Mesendoderm (in vitro differentiated cells): ENCODE results near the gene ACOXL.
A peak's percentile ranks its signal among the peaks of the same experiment; 100 is the strongest.

Experiments
- DNase-seq: peaks from one replicate; pipeline ENCODE4 v3.0.0; 2013
- H2AK5ac ChIP-seq: 2 replicates; pipeline ENCODE4 v1.6.1; 2013; ENCODE audit warnings: low read length, inconsistent platforms
- H2BK120ac ChIP-seq: 2 replicates; pipeline ENCODE4 v1.6.1; 2013; ENCODE audit warnings: low read depth, mild to moderate bottlenecking, low read length, moderate library complexity, mixed read lengths
- H2BK15ac ChIP-seq: replicated peaks from 2 replicates; pipeline ENCODE4 v1.6.1; 2013; ENCODE audit warnings: low read depth, mild to moderate bottlenecking, moderate library complexity
- H2BK5ac ChIP-seq: 2 replicates; pipeline ENCODE4 v1.6.1; 2013; ENCODE audit warnings: low read length, inconsistent platforms
- H3K18ac ChIP-seq: 2 replicates; pipeline ENCODE4 v1.6.1; 2013; ENCODE audit warnings: mild to moderate bottlenecking, low read length, mixed read lengths
- H3K23ac ChIP-seq: one replicate; pipeline ENCODE4 v1.6.1; 2013; ENCODE audit warnings: low read length
- H3K27ac ChIP-seq: 2 replicates; pipeline ENCODE4 v1.5.1; 2013; ENCODE audit warnings: low read depth, mild to moderate bottlenecking, inconsistent platforms, low read length, moderate library complexity
- H3K27me3 ChIP-seq: 2 replicates; pipeline ENCODE4 v1.6.1; 2013; ENCODE audit warnings: low read length, control low read depth, mild to moderate bottlenecking, inconsistent platforms; ENCODE audit not compliant: insufficient read depth, poor library complexity
- H3K36me3 ChIP-seq: 2 replicates; pipeline ENCODE4 v1.6.1; 2013; ENCODE audit warnings: low read length, inconsistent platforms; ENCODE audit not compliant: control insufficient read depth, insufficient read depth
- H3K4ac ChIP-seq: one replicate; pipeline ENCODE4 v1.6.1; 2013; ENCODE audit warnings: low read depth, mild to moderate bottlenecking, low read length, moderate library complexity
- H3K4me1 ChIP-seq: 2 replicates; pipeline ENCODE4 v1.6.1; 2013; ENCODE audit warnings: low read depth, low read length, inconsistent platforms; ENCODE audit not compliant: control insufficient read depth
- H3K4me2 ChIP-seq: 2 replicates; pipeline ENCODE4 v1.6.1; 2013; ENCODE audit warnings: low read length
- H3K4me3 ChIP-seq: 2 replicates; pipeline ENCODE4 v1.5.1; 2013; ENCODE audit warnings: mild to moderate bottlenecking, low read length
- H3K56ac ChIP-seq: one replicate; pipeline ENCODE4 v1.6.1; 2013; ENCODE audit warnings: low read length
- H3K79me1 ChIP-seq: 2 replicates; pipeline ENCODE4 v1.6.1; 2013; ENCODE audit warnings: low read length, inconsistent platforms
- H3K79me2 ChIP-seq: 2 replicates; pipeline ENCODE4 v1.6.1; 2013; ENCODE audit warnings: mild to moderate bottlenecking, low read length; ENCODE audit not compliant: control insufficient read depth, insufficient read depth
- H3K9ac ChIP-seq: 2 replicates; pipeline ENCODE4 v1.6.1; 2013; ENCODE audit warnings: low read length, inconsistent platforms
- H4K5ac ChIP-seq: one replicate; pipeline ENCODE4 v1.6.1; 2013; ENCODE audit warnings: low read length
- H4K8ac ChIP-seq: one replicate; pipeline ENCODE4 v1.6.1; 2013; ENCODE audit warnings: low read depth, mild to moderate bottlenecking, control low read depth, low read length, moderate library complexity
- WGBS: extraction: QIAGEN DNeasy Blood & Tissue Kit; methylation state at CpG from one replicate; pipeline ENCODE4 v1.1.7; 2013; ENCODE audit warnings: low lambda C conversion rate, missing lambda C conversion rate; ENCODE audit not compliant: insufficient coverage; ENCODE audit errors: extremely low coverage; 5-methylcytosine and 5-hydroxymethylcytosine counted together

The ACOXL gene

GRCh38 chr2:110725859-110726258, 6.5 kb upstream of the ACOXL start:
- no peaks in the 10 kb centered on the region for H3K27me3 ChIP-seq
- DNase-seq: no peak
- no peak overlapping the region for H3K4me3 ChIP-seq
- H4K8ac ChIP-seq: no peak overlapping the region
- H3K23ac ChIP-seq: no peak overlapping the region
- H4K5ac ChIP-seq: no peak overlapping the region
- H2BK120ac ChIP-seq: no peak overlapping the region
- H3K27ac ChIP-seq: no peak overlapping the region
- H3K4ac ChIP-seq: no peak overlapping the region
- no peak overlapping the region for H3K18ac ChIP-seq
- no peaks in the 10 kb centered on the region for H3K36me3 ChIP-seq
- H3K79me2 ChIP-seq: no peaks in the 10 kb centered on the region
- no peak overlapping the region for H2BK15ac ChIP-seq
- no peak overlapping the region for H2BK5ac ChIP-seq
- H3K56ac ChIP-seq: no peak overlapping the region
- no peaks in the 10 kb centered on the region for H3K4me1 ChIP-seq
- H3K4me2 ChIP-seq: no peak overlapping the region
- no peak overlapping the region for H2AK5ac ChIP-seq
- no peaks in the 10 kb centered on the region for H3K79me1 ChIP-seq
- no CpG with 5 or more reads among the region's 3 CpGs for whole genome bisulfite sequencing
- H3K9ac ChIP-seq: no peak overlapping the region

DNA sequence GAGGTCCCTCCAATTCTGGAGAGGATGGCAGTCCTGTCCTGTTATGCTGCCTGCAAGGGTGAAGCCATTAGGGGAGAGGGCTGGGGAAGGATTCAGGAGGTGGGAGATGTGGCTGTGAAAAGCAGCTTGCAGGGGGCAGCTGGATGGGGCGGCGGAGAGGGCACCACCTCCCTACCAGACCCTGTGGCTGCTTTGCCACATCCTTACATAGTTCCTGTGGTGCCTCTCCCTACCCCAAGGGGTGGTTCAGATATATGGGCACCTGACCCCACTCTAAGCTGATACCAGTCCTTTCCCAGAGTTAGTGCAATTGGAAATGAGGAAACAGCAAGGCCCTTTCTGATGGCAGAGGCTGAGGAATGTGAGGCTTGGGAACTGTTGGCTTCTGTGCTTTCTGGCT, 6.1 kb upstream of the ACOXL start:
- Histone ChIP-seq H4K5ac (no peak overlapping the region), H3K36me3 (no peaks in the 10 kb centered on the region), H2BK15ac (no peak overlapping the region), H2BK5ac (no peak overlapping the region), H3K79me2 (no peaks in the 10 kb centered on the region), H3K4me3 (no peak overlapping the region), H3K27ac (no peak overlapping the region), H3K4me2 (no peak overlapping the region), H2BK120ac (no peak overlapping the region), H2AK5ac (no peak overlapping the region), H3K9ac (no peak overlapping the region), H3K79me1 (no peaks in the 10 kb centered on the region), H3K18ac (no peak overlapping the region), H4K8ac (no peak overlapping the region), H3K4me1 (no peaks in the 10 kb centered on the region), H3K27me3 (no peaks in the 10 kb centered on the region), H3K23ac (no peak overlapping the region), H3K4ac (no peak overlapping the region), H3K56ac (no peak overlapping the region)
- WGBS: no CpG with 5 or more reads among the region's 2 CpGs
- no peak for DNase-seq

GRCh38 chr2:110727923-110728322, 4.5 kb upstream of the ACOXL start:
- Histone ChIP-seq H3K56ac (no peak overlapping the region), H3K36me3 (no peaks in the 10 kb centered on the region), H3K23ac (no peak overlapping the region), H4K5ac (no peak overlapping the region), H2BK5ac (no peak overlapping the region), H3K4me2 (no peak overlapping the region), H3K4ac (no peak overlapping the region), H3K18ac (no peak overlapping the region), H3K4me3 (no peak overlapping the region), H3K9ac (no peak overlapping the region), H2BK120ac (no peak overlapping the region), H2BK15ac (no peak overlapping the region), H3K27ac (no peak overlapping the region), H3K4me1 (no peaks in the 10 kb centered on the region), H4K8ac (no peak overlapping the region), H3K79me1 (no peaks in the 10 kb centered on the region), H3K79me2 (no peaks in the 10 kb centered on the region), H2AK5ac (no peak overlapping the region), H3K27me3 (no peaks in the 10 kb centered on the region)
- WGBS: no CpG with 5 or more reads among the region's 4 CpGs
- no peak for DNase-seq

DNA sequence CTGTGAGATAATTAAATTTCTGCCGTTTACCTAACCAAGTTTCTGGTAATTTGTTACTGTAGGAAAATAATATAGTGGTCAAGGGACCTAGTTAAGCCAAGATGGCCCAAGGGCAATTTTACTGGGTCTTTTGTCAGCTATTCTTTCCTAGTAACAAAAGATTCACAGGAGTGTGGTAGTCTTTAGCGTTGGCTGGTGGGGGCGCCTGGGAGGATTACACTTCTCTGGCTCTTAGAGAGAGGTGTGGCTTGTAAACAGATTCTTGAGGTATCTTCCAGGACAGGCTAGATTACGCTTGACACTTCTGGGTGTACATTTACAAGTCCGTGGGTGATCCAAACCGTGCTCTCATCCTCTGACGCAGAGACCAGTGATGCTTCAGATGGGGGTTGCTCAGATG, 3.3 kb upstream of the ACOXL start:
- no peak overlapping the region for H2BK5ac ChIP-seq
- no peak overlapping the region for H3K56ac ChIP-seq
- H3K36me3 ChIP-seq: no peaks in the 10 kb centered on the region
- no peak overlapping the region for H3K4me2 ChIP-seq
- peak; percentile 51 for DNase-seq
- no peak overlapping the region for H3K27ac ChIP-seq
- no peak overlapping the region for H2BK15ac ChIP-seq
- H3K27me3 ChIP-seq: peaks cover 8% of the 10 kb centered on the region
- H2BK120ac ChIP-seq: no peak overlapping the region
- H3K18ac ChIP-seq: no peak overlapping the region
- H2AK5ac ChIP-seq: no peak overlapping the region
- no peaks in the 10 kb centered on the region for H3K4me1 ChIP-seq
- H3K23ac ChIP-seq: no peak overlapping the region
- no peak overlapping the region for H4K5ac ChIP-seq
- H3K4ac ChIP-seq: no peak overlapping the region
- no peak overlapping the region for H4K8ac ChIP-seq
- H3K9ac ChIP-seq: no peak overlapping the region
- H3K4me3 ChIP-seq: no peak overlapping the region
- no peaks in the 10 kb centered on the region for H3K79me1 ChIP-seq
- no peaks in the 10 kb centered on the region for H3K79me2 ChIP-seq
- no CpG with 5 or more reads among the region's 7 CpGs for WGBS

DNA sequence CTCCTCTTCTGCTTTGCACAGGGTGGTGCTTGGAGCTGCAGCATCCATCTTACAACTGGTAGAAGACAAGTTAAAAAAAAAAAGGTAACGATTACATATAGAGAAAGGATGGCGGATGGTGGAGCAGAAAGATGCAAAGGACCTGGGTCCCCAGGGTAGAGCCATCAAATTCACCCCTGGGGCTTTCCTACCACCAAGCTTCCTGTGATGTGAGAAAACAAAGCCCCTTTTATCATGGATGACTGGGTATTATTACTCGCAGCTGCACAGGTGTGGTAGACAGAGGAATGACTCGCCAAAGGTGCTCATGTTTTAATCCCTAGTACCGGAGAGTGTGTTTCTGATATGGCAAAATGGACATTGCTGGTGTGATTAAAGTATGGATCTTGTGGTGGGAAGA, 1.3 kb upstream of the ACOXL start:
- no CpG with 5 or more reads among the region's 5 CpGs for WGBS

DNA sequence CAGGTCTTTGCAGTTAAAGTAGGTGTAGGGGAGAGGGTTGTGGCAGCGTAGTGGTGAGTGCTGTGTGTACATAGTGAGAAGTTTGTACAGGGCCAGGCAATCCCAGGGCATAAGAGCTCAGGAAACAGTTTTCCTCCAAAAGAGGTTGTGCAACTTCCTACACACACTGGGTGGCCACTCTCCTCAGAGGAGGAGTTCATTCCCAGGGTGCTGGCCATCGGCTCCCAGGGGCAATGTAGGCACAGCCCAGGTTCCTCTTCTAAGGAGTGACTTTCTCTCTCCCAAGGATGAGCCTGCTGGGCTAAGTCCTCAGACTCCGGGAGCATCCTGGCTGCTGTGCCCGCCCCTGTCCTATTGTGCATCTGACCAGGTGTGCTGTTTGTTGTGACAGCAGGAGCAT, 3.0 kb downstream of the ACOXL start:
- H3K4me2 ChIP-seq: no peak overlapping the region
- H3K9ac ChIP-seq: no peak overlapping the region
- H3K18ac ChIP-seq: no peak overlapping the region
- H3K56ac ChIP-seq: no peak overlapping the region
- no peak overlapping the region for H4K8ac ChIP-seq
- no peak overlapping the region for H3K23ac ChIP-seq
- WGBS: no CpG with 5 or more reads among the region's 4 CpGs
- no peaks in the 10 kb centered on the region for H3K79me2 ChIP-seq
- no peak overlapping the region for H3K4ac ChIP-seq
- H2BK15ac ChIP-seq: no peak overlapping the region
- H2AK5ac ChIP-seq: no peak overlapping the region
- H2BK120ac ChIP-seq: no peak overlapping the region
- H3K4me3 ChIP-seq: no peak overlapping the region
- H3K4me1 ChIP-seq: no peaks in the 10 kb centered on the region
- H3K36me3 ChIP-seq: no peaks in the 10 kb centered on the region
- peaks cover 8% of the 10 kb centered on the region for H3K27me3 ChIP-seq
- no peak overlapping the region for H2BK5ac ChIP-seq
- H3K79me1 ChIP-seq: no peaks in the 10 kb centered on the region
- H3K27ac ChIP-seq: no peak overlapping the region
- H4K5ac ChIP-seq: no peak overlapping the region
- no peak for DNase-seq

More for the DNA sequence above, 1.3 kb upstream of the ACOXL start:
- H3K27ac ChIP-seq: no peak overlapping the region
- no peak overlapping the region for H4K5ac ChIP-seq
- H3K36me3 ChIP-seq: no peaks in the 10 kb centered on the region
- H3K79me2 ChIP-seq: no peaks in the 10 kb centered on the region
- no peak overlapping the region for H2AK5ac ChIP-seq
- no peaks in the 10 kb centered on the region for H3K4me1 ChIP-seq
- no peaks in the 10 kb centered on the region for H3K79me1 ChIP-seq
- H3K4me2 ChIP-seq: no peak overlapping the region
- no peak overlapping the region for H3K56ac ChIP-seq
- no peak overlapping the region for H3K9ac ChIP-seq
- DNase-seq: no peak
- H4K8ac ChIP-seq: no peak overlapping the region
- H3K4me3 ChIP-seq: no peak overlapping the region
- H2BK15ac ChIP-seq: no peak overlapping the region
- H3K4ac ChIP-seq: no peak overlapping the region
- peaks cover 8% of the 10 kb centered on the region for H3K27me3 ChIP-seq
- no peak overlapping the region for H2BK5ac ChIP-seq
- no peak overlapping the region for H2BK120ac ChIP-seq
- H3K18ac ChIP-seq: no peak overlapping the region
- H3K23ac ChIP-seq: no peak overlapping the region
